Brain microvascular endothelial cell (primary cell): ENCODE data around the gene CRYL1.

ENCODE experiments used
- DNase-seq: peaks from one replicate; pipeline ENCODE4 v3.0.0-alpha.2; 2020
- H3K27ac ChIP-seq: fragments of 250-450 bp; sonication (Bioruptor Pico); 2 replicates; pipeline ENCODE4 v1.5.1; 2020; ENCODE audit warnings: mild to moderate bottlenecking, moderate library complexity
- H3K27me3 ChIP-seq: fragments of 250-450 bp; sonication (Bioruptor Pico); replicated peaks from 2 replicates; pipeline ENCODE4 v1.5.1; 2020; ENCODE audit warnings: mild to moderate bottlenecking
- H3K36me3 ChIP-seq: fragments of 250-450 bp; sonication (Bioruptor Pico); replicated peaks from 2 replicates; pipeline ENCODE4 v1.5.1; 2020; ENCODE audit warnings: mild to moderate bottlenecking
- H3K4me3 ChIP-seq: 2 replicates; pipeline ENCODE4 v1.5.1; 2011; ENCODE audit warnings: low read depth, mild to moderate bottlenecking, control low read depth, low read length, moderate library complexity
- in situ Hi-C: cut with HindIII; loops from 2 replicates; pipeline ENCODE4 v1.10.0; 2017; ENCODE audit warnings: low sequenced_read_pairs, low pct_ligation_motif_present
- TF ChIP-seq, protein P1 (sequence below): IDR thresholded peaks from 2 replicates; pipeline ENCODE4 v1.5.1; 2011; ENCODE audit warnings: low read depth, mild to moderate bottlenecking, moderate library complexity, low read length, control low read depth, inconsistent platforms; ENCODE audit errors: missing control alignments

CRYL1 gene

DNA sequence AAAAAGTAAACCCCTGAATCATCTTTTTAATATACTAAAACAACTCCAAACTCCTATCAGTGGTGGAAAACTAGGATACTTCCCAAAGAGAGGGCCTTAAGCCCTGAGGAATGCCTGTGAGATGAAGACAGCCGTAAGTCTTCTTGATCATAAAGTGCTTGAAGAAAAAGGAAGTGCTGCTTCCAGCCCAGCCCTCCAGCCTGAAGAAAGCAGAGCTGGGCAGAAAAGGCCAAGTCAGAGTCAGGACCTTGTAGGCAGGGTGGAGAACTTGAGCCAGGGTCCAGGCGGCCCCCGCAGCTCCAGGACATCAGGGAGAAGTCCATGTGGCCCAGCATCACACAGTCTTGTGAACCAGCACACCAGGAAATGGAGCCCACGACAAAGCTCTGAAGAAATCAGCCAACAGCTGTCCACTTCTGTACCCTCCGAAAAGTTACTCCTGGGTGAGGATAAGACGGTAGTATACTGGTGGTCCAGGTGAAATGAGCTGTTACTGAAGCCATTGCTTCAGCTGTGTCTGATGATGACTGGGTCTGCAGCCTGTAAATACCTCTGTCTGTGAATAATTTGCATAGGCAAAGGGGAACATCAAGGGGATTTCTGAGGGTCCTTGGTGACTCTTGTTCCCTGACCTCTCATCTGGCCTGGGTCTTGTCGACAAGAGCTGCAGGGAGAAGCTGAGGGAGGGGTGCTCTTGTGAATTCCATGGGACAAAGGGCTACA lies 18.7 kb upstream of the CRYL1 start:
- DNase-seq = no peak

DNA sequence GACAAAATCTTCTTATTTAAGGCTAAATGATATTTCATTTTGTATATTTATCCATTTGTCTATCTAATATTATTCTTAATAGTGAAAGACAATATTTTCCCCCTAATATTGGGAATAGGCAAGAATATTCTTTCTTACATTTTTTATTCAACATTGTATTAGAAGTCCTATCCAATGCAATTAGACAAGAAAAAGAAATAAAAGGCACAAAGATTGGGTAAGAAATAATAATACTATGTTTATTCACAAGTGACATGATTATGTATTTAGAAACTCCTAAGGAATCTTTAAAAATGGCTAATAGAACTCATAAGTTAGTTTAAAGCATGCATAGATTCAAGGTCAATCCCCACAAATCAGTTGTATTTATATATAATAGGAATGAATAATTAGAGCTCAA lies 11.3 kb upstream of the CRYL1 start:
- no peaks in the 10 kb centered on the region for H3K27me3 ChIP-seq
- H3K4me3 ChIP-seq = no peak overlapping the region
- H3K27ac ChIP-seq = no peak overlapping the region
- TF ChIP-seq, protein P1, sequence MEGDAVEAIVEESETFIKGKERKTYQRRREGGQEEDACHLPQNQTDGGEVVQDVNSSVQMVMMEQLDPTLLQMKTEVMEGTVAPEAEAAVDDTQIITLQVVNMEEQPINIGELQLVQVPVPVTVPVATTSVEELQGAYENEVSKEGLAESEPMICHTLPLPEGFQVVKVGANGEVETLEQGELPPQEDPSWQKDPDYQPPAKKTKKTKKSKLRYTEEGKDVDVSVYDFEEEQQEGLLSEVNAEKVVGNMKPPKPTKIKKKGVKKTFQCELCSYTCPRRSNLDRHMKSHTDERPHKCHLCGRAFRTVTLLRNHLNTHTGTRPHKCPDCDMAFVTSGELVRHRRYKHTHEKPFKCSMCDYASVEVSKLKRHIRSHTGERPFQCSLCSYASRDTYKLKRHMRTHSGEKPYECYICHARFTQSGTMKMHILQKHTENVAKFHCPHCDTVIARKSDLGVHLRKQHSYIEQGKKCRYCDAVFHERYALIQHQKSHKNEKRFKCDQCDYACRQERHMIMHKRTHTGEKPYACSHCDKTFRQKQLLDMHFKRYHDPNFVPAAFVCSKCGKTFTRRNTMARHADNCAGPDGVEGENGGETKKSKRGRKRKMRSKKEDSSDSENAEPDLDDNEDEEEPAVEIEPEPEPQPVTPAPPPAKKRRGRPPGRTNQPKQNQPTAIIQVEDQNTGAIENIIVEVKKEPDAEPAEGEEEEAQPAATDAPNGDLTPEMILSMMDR = no peak
- no peak for DNase-seq
- no peaks in the 10 kb centered on the region for H3K36me3 ChIP-seq
- in situ Hi-C loops = no loop called here

More for the DNA sequence above, 18.7 kb upstream of the CRYL1 start:
- H3K27me3 ChIP-seq = no peaks in the 10 kb centered on the region
- TF ChIP-seq, protein P1 = no peak
- in situ Hi-C loops = no loop called here
- no peak overlapping the region for H3K27ac ChIP-seq
- H3K4me3 ChIP-seq = no peak overlapping the region
- no peaks in the 10 kb centered on the region for H3K36me3 ChIP-seq

GRCh38 chr13:20534038-20534608 lies 8.5 kb upstream of the CRYL1 start:
- in situ Hi-C loops = no loop called here
- DNase-seq = no peak
- TF ChIP-seq, protein P1 = no peak
- Histone ChIP-seq H3K36me3 (no peaks in the 10 kb centered on the region), H3K27me3 (no peaks in the 10 kb centered on the region), H3K4me3 (no peak overlapping the region), H3K27ac (no peak overlapping the region)

- Histone ChIP-seq H3K27ac (no peak overlapping the region), H3K4me3 (no peak overlapping the region), H3K27me3 (no peaks in the 10 kb centered on the region), H3K36me3 (no peaks in the 10 kb centered on the region)
- DNase-seq = no peak
- in situ Hi-C loops = no loop called here
- TF ChIP-seq, protein P1 = no peak
These were observed 2.8 kb upstream of the CRYL1 start for GRCh38 chr13:20528452-20528851.

- Histone ChIP-seq H3K36me3 (no peaks in the 10 kb centered on the region), H3K4me3 (peak overlapping the region; percentile 77), H3K27ac (no peak overlapping the region), H3K27me3 (no peaks in the 10 kb centered on the region)
- in situ Hi-C loops = no loop called here
- TF ChIP-seq, protein P1 = no peak
- peak; percentile 6 for DNase-seq
These were observed 1.0 kb upstream of the CRYL1 start for GRCh38 chr13:20526664-20527063.
